ENCODE data around the gene GNB1L. TPM values are rescaled to one million over a fixed set of nuclear protein-coding genes. Genes with fewer than 3 reads are reported as not detected.

The GNB1L gene
- total and polyA plus RNA-seq, 9 of the 15 experiments (the other 6 are each of a cell fraction or from before 2014, with no cell fraction given), result 0.56 to 50.5 (median 10.2) TPM

DNA sequence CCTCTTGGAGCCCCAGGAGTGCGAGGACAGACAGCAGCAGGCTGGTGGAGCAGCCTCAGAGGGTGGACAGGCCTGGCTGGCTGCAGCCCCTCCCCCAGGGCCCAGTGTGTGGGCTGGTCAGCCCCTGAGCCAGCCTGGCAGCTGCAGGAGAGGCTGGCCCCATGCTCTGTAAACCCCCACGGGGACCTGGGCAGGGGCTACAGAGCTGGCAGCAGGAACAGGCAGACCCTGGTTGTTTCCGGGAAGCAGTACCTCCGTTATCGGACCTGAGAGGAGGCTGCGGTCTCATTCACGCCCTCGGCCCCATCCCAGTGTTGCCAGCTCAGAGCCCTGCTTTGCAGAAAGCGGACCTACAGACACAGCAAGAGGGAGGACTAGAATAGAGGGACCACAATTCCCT, 48.4 kb upstream of the GNB1L start (continued):
- TF ChIP-seq ELF4 (CRISPR knock-in tag; IDR thresholded peaks at IDR 0.05) (no peak), ZNF3 (CRISPR knock-in tag; IDR thresholded peaks at IDR 0.05) (no peak), MYNN (IDR thresholded peaks at IDR 0.05) (no peak), MYNN (CRISPR knock-in tag; IDR thresholded peaks at IDR 0.05) (peak; percentile 48; the same call in 1 of the 2 replicates), ZNF23 (CRISPR knock-in tag; IDR thresholded peaks at IDR 0.05) (no peak), RBM25 (IDR thresholded peaks at IDR 0.05; ENCODE audit: low read depth, low read length, severe bottlenecking) (no peak)
- TF ChIP-seq, protein P1, sequence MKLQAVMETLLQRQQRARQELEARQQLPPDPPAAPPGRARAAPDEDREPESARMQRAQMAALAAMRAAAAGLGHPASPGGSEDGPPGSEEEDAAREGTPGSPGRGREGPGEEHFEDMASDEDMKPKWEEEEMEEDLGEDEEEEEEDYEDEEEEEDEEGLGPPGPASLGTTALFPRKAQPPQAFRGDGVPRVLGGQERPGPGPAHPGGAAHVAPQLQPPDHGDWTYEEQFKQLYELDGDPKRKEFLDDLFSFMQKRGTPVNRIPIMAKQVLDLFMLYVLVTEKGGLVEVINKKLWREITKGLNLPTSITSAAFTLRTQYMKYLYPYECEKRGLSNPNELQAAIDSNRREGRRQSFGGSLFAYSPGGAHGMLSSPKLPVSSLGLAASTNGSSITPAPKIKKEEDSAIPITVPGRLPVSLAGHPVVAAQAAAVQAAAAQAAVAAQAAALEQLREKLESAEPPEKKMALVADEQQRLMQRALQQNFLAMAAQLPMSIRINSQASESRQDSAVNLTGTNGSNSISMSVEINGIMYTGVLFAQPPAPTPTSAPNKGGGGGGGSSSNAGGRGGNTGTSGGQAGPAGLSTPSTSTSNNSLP (IDR thresholded peaks at IDR 0.05; ENCODE audit: borderline replicate concordance, low read depth, low read length), result no peak
- TF ChIP-seq, protein P2, sequence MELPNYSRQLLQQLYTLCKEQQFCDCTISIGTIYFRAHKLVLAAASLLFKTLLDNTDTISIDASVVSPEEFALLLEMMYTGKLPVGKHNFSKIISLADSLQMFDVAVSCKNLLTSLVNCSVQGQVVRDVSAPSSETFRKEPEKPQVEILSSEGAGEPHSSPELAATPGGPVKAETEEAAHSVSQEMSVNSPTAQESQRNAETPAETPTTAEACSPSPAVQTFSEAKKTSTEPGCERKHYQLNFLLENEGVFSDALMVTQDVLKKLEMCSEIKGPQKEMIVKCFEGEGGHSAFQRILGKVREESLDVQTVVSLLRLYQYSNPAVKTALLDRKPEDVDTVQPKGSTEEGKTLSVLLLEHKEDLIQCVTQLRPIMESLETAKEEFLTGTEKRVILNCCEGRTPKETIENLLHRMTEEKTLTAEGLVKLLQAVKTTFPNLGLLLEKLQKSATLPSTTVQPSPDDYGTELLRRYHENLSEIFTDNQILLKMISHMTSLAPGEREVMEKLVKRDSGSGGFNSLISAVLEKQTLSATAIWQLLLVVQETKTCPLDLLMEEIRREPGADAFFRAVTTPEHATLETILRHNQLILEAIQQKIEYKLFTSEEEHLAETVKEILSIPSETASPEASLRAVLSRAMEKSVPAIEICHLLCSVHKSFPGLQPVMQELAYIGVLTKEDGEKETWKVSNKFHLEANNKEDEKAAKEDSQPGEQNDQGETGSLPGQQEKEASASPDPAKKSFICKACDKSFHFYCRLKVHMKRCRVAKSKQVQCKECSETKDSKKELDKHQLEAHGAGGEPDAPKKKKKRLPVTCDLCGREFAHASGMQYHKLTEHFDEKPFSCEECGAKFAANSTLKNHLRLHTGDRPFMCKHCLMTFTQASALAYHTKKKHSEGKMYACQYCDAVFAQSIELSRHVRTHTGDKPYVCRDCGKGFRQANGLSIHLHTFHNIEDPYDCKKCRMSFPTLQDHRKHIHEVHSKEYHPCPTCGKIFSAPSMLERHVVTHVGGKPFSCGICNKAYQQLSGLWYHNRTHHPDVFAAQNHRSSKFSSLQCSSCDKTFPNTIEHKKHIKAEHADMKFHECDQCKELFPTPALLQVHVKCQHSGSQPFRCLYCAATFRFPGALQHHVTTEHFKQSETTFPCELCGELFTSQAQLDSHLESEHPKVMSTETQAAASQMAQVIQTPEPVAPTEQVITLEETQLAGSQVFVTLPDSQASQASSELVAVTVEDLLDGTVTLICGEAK (IDR thresholded peaks at IDR 0.05), result no peak
- TF ChIP-seq, protein P2 (CRISPR knock-in tag; IDR thresholded peaks at IDR 0.05), result peak; percentile 63
- TF ChIP-seq, protein P3, sequence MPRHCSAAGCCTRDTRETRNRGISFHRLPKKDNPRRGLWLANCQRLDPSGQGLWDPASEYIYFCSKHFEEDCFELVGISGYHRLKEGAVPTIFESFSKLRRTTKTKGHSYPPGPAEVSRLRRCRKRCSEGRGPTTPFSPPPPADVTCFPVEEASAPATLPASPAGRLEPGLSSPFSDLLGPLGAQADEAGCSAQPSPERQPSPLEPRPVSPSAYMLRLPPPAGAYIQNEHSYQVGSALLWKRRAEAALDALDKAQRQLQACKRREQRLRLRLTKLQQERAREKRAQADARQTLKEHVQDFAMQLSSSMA (CRISPR knock-in tag; IDR thresholded peaks at IDR 0.05), result no peak
- TF ChIP-seq, protein P4, sequence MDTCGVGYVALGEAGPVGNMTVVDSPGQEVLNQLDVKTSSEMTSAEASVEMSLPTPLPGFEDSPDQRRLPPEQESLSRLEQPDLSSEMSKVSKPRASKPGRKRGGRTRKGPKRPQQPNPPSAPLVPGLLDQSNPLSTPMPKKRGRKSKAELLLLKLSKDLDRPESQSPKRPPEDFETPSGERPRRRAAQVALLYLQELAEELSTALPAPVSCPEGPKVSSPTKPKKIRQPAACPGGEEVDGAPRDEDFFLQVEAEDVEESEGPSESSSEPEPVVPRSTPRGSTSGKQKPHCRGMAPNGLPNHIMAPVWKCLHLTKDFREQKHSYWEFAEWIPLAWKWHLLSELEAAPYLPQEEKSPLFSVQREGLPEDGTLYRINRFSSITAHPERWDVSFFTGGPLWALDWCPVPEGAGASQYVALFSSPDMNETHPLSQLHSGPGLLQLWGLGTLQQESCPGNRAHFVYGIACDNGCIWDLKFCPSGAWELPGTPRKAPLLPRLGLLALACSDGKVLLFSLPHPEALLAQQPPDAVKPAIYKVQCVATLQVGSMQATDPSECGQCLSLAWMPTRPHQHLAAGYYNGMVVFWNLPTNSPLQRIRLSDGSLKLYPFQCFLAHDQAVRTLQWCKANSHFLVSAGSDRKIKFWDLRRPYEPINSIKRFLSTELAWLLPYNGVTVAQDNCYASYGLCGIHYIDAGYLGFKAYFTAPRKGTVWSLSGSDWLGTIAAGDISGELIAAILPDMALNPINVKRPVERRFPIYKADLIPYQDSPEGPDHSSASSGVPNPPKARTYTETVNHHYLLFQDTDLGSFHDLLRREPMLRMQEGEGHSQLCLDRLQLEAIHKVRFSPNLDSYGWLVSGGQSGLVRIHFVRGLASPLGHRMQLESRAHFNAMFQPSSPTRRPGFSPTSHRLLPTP (IDR thresholded peaks at IDR 0.05; ENCODE audit: borderline replicate concordance, extremely low read depth, insufficient read length), result no peak
